SK-MEL-5 (cell line): ENCODE results near the gene TTBK1. TPM values are rescaled to one million over a fixed set of nuclear protein-coding genes. Genes with fewer than 3 reads are reported as not detected.

Experiments used
- DNase-seq: peaks from one replicate; pipeline ENCODE4 v3.0.0-alpha.2; 2016; ENCODE audit warnings: low read depth, low spot score
- in situ Hi-C: cut with HindIII; loops from 2 replicates; pipeline ENCODE4 v1.10.0; 2016; ENCODE audit warnings: low sequenced_read_pairs, high pct_unique_total_duplicates, low pct_unique_long_range_greater_than_20kb
- total RNA-seq: library from RNA; depleted of rRNA; stranded (reverse); fragments of >200 nt; shearing (Covaris generic); gene quantifications from 2 replicates; pipeline ENCODE4 v1.2.3, GENCODE V29; 2014

Gene TTBK1
- total RNA-seq, 1 experiment from 2014 or later, result not detected

DNA sequence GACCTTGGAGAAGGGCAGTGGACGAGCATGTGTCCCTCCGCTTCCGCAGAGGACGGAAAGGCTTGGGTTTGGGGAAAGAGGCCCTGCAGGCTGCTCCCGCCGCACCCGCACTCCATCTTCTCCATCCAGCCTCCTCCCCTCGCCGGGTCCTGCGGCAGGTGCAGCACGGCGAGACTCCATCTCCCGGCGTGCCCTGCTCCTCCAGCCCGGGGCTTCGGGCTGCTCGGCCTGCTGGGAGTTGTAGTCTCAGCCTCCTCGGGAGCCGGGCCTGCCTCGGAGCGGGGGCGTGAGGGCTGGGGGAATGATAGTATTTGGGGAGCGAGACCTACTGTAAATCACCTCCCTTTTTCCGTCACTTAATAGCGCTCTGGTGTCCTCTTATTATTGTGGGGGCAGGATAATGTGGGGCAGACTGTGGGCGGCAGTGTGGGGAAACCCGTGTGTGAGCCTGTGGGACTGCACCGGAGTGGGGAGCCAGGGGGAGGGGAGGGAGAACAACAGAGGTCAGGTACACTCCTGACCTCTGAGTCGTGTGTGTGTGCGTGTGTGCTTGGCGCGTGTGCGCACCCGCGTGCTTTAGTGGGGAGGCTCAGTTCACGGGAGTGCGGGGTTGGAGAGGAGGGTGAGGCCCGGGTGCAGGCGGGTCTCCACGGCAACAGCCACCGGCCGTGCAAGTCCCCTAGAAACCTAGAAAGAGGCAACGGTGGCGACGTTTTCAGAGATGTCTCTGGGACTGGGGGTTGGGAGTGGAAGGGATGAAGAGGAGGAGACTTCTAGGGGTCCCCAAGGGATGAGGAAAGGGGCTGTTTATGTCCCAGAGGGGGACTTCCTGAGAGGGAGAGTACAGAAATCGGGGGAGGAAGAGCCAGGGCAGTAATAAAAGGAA is 4.1 kb downstream of the TTBK1 start:
- in situ Hi-C loops, result no loop called here
- peak; percentile 55 for DNase-seq

DNA sequence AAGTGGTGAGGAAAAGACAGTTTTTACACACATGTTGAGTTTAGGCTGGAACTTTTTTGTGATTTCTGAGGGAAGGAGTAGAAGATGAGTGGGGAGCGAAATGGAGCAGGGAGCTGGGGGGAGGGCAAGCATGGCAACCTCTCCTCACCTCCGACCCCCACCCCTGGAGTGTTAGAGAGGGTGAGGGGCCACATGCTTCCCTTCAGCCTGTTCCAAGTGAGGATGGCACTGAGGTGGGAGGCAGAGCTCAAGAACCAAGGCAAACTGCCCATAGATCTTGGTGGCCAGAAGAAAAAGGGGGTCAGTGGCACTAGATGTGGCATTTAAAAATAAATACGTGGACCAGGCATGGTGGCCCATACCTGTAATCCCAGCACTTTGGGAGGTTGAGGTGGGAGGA is 4.8 kb downstream of the TTBK1 start:
- in situ Hi-C loops, result no loop called here
- DNase-seq, result no peak

DNA sequence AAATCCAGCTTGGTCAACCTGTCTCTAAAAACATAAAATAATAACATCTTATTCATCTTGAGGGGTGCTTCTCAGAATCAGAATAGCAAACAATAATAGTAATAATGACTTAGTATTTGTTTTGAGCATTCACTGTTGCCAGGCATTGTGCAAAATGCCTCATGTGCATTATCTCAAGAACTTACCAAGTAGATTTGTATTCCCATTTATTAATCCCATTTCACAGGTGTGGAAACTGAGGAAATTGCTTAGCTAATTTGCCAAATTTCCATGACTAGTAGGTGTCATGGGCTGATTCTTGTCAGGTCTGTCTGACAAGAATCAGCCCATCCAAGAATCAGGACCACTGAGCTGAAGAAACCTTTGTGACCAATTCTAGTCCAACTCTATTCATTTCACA is 5.5 kb downstream of the TTBK1 start:
- in situ Hi-C loops, result no loop called here
- no peak for DNase-seq

DNA sequence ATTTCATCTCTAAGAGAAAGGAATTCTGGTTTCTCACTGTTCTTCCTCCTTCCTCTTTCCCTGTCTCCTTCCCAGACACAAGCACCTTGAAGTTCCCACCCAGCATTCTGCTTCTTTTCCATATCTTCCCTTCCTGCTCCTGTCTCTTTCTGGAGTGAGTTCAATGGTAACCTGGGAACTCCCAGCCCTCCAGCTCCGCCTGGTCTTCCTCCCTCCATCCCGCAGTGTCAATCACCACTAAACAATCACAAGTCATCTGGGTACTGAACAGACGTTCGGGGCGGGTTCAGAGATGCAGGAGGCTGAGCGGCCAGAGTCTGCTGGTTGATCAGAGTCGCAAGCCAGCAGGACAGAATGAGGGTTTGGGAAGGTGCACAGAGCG is 7.7 kb downstream of the TTBK1 start:
- DNase-seq, result no peak

DNA sequence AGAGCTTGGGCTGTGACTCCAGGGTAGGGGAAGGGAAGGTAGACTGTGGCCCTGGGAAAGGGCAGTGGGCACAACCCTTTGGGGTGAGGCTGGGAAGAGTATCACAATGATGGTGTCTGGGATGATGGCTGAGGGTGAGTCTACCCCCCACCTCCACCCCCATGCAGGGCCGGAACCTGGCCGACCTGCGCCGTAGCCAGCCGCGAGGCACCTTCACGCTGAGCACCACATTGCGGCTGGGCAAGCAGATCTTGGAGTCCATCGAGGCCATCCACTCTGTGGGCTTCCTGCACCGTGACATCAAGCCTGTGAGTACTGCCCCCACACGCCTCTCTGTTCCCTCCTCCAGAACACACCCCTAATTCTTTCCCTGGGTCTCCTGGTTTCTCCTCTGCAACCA is 10.1 kb downstream of the TTBK1 start:
- in situ Hi-C loops, result no loop called here
- DNase-seq, result no peak

More for the DNA sequence above, 7.7 kb downstream of the TTBK1 start:
- in situ Hi-C loops, result no loop called here

DNA sequence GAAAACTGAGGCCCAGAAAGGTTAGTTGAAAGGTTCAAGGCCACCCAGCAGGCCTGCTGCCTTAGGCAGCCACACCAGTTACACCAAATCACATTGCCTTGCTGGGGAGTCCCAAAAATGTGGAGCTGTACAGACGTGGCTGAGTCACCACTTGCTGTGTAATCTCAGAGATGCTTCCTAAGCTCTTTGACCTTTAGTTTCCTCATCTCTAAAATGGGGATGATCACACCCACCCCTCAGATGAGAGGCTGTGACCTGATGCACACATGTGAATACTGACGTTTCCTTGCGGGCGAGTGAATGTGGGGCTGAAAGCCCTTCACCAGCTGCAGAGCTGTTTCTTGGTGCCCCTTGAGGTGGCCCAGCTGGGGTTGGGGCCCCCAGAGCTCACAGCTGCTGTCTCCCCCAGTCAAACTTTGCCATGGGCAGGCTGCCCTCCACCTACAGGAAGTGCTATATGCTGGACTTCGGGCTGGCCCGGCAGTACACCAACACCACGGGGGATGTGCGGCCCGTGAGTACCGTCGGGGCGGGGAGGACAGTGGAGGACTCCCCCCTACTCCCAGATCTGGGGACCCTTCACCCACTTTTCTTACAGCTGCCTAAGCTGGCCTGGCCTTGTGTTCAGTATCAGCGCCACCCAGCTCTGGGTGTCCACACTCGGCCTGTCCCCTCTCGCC is 11.0 kb downstream of the TTBK1 start:
- no peak for DNase-seq
- in situ Hi-C loops, result no loop called here

DNA sequence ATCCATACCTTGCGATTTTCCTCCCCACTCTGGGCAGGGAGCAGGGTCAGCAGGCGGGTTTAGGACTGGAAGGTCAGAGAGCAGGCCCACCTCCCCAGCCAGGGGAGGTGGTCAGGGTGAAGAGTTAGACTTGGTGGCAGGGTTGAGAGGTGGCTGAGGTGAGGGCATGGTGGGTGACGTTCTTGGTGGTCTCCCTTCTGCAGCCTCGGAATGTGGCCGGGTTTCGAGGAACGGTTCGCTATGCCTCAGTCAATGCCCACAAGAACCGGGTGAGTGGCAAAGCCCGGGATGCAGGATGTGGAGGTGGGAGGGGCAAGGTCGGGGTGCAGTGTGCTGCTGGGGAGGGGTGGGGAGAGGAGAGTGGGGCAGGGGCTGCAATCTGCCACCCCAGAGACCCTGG is 11.6 kb downstream of the TTBK1 start:
- in situ Hi-C loops, result no loop called here
- DNase-seq, result no peak

DNA sequence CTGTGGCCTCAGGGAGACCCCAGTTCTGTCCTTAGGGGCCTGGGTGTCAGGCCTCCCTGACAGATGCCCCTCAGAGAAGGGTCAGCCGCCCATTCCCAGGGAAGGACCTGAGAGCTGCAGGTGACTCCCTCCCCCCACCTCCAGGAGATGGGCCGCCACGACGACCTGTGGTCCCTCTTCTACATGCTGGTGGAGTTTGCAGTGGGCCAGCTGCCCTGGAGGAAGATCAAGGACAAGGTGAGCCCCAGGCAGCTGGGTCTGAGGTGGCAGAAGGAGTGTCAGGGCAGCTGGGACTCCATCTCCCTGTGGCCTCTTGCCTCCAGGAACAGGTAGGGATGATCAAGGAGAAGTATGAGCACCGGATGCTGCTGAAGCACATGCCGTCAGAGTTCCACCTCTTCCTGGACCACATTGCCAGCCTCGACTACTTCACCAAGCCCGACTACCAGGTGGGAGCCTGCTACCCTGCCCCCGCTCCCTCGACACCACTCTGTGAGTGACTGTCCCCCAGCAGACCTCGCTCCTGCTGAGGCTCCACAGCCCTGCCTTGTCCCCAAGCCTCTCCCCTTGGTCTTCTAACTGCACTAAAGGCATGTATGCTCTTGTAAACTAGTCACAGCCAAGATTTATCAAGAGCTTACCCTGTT is 12.2 kb downstream of the TTBK1 start:
- in situ Hi-C loops, result no loop called here
- no peak for DNase-seq

DNA sequence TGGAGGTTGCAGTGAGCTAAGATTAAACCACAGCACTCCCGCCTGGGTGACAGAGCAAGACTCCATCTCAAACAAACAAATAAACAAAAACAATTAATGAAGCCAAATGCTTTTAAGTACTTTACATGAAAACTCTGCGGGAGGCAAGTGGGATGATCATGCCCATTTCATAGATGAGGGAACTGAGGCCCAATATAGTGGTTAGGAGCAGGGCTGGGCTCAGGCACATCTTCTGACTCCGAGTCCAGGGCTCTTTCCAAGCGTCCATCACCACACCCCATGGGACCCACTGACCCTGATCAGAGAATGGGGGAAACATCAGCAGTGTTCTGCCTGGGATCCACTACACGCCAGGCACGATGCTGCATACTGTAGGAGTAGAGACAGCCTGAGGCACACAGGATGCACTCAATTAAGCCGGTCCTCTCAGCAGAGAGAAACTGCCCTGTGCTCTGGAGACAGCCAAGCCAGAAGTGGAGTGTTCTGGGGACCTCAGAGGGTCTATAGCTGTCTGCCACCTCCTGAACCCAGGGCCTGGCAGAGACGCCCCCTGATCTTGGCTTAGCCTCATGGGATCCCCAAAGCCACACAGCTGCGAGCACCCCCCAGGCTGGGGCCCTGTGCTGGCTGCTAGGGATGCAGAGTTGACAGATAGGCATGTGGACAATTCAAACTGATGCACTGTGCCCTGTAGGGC is 13.5 kb downstream of the TTBK1 start:
- DNase-seq, result no peak
- in situ Hi-C loops, result no loop called here

DNA sequence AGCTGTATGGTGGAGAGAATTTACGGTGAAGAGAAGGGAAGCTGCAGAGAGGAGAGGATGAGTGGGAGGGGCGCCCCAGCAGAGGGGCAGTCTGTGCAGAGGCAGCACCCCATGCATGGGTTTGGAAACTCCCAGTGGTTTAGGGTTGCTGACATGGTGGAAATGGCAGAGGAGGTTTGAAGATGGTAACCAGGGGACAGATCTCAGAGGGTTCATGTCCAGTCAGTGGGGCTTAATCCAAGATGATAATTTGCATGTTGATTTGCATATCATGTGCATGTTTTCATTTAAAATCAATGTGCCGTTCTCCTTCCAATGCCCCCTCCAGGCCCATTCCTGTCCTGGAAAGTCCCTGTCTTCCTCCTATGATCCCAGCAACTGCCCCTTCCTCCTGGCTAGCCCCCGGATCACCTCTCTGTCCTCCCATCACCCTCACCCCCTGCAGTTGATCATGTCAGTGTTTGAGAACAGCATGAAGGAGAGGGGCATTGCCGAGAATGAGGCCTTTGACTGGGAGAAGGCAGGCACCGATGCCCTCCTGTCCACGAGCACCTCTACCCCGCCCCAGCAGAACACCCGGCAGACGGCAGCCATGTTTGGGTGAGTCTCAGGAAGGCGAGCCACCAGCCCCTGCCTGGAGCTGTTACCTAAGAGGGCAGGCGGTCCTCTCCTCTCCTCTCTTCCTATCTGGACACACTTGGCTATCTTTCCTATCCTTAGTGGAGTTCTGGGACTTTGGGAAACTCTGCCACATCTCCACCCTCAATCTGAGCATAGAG is 14.3 kb downstream of the TTBK1 start:
- in situ Hi-C loops, result no loop called here
- DNase-seq, result no peak

DNA sequence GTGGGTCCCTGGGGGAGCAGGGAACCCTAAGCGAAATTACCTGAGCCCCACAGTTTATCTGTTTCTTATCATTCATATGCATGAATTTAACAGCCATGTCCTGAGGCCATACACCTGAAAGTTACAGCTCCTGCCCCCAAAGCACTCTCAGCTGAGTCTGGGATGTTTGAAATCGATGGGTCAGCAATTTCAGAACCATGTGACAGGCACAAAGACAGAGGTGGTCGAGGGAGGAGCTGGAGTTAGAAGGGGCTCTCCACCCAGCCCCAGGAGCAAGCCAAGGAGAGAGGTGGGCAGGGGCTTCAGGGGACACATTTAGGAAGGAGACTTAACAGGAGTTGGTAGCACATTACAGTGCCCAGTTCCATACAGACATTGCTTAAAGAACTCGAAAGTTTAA is 14.9 kb downstream of the TTBK1 start:
- DNase-seq, result no peak
- in situ Hi-C loops, result no loop called here

DNA sequence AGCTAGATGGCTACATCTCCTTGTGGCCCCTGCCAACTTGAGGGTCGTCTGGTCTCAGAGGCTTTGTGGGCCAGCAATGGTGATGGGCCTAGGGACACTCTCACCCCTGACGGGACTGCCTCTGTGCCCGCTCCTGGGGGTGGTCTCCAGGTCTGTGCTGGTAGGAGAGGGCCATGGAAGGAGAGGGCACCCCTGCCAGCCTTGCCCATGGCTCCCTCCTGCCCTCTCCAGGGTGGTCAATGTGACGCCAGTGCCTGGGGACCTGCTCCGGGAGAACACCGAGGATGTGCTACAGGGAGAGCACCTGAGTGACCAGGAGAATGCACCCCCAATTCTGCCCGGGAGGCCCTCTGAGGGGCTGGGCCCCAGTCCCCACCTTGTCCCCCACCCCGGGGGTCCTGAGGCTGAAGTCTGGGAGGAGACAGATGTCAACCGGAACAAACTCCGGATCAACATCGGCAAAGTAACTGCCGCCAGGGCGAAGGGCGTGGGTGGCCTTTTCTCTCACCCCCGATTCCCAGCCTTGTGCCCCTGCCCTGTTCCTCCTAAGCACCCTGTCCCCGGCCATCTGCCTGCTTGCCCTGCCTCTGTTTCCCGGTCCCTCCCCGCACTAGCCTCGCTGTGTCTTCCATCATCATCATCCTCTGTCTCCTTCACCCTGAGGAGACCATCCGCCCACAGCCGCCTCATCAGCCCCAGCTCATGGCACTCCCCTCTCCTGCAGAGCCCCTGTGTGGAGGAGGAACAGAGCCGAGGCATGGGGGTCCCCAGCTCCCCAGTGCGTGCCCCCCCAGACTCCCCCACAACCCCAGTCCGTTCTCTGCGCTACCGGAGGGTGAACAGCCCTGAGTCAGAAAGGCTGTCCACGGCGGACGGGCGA is 15.8 kb downstream of the TTBK1 start:
- in situ Hi-C loops, result no loop called here
- DNase-seq, result no peak

DNA sequence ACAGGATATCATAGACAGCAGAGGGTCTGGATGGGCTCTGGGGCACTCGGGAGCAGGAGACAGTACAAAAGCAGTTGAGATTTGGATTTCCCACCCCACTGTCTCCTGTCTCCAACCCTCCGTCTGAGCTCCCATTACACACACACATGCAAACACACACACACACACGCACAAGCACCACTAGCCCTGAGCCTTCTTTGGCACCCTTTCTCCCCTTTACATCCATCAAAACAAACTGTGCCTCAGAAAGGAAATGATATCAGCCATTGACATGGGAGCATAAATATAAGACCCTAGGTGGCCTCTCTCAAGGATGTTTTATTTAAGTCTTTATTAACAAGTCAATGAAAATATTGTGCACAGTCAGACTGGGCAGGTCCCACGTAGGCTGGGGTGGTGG is 17.5 kb downstream of the TTBK1 start:
- no peak for DNase-seq
- in situ Hi-C loops, result no loop called here

DNA sequence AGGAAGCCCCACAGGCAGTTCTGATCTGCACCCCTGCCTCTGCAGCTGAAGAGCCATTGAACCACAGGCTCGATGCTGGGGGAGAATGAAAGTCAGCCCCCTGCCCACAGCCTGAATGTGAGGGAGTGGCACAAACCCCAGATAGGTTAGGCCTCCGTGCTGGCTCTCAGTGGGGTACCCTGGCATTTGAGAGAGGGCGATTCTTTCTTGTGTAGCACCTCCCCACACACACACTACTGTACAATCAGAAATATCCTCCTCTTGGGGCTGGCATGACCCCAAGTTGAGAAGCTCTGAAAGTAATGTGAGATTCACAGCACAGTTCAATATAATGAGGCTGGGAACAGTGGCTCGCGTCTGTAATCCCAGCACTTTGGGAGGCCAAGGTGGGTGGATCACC is 17.9 kb downstream of the TTBK1 start:
- no peak for DNase-seq
- in situ Hi-C loops, result no loop called here

DNA sequence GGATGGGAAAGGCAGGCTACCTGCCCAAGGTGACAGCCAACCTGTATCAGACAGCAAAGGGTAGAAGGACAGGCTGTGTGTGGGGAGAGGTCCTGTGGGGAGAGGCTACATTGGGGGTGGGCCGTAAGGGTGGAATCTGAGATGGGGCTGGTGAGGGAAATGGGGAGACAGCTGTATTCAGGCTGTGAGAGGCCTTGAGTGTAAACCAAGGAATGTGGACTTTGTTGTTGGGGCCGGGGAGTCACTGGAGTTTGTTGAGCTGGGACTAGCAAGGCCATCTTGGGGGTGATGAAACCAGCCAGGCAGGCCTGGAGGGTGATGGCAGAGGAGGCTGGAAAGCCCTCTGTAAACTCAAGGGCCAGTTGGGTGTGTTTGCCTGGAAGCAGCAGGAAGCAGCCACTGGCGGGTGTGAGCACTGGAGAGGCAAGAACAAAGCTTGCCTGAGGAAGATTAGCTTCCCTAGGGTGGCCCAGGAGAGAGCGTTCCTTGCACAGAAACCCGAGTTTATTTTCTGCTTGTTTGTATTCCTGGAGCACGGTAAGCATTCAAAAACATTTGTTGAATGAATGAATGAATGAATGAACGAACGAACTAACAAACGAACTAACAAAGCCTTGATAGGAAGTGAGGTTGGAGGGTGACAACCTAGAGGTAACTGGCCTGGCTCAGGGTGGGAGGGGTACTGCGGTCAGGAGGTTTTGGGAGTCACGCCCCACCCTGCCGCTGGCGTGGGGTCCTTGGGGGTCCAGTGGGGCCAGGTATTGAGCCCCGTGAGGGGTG is 18.9 kb downstream of the TTBK1 start:
- no peak for DNase-seq
- in situ Hi-C loops, result no loop called here

DNA sequence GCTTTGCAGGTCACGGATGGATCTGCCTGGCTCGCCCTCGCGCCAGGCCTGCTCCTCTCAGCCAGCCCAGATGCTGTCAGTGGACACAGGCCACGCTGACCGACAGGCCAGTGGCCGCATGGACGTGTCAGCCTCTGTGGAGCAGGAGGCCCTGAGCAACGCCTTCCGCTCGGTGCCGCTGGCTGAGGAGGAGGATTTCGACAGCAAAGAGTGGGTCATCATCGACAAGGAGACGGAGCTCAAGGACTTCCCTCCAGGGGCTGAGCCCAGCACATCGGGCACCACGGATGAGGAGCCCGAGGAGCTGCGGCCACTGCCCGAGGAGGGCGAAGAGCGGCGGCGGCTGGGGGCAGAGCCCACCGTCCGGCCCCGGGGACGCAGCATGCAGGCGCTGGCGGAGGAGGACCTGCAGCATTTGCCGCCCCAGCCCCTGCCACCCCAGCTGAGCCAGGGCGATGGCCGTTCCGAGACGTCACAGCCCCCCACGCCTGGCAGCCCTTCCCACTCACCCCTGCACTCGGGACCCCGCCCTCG is 19.6 kb downstream of the TTBK1 start:
- in situ Hi-C loops, result no loop called here

More for the DNA sequence above, 19.6 kb downstream of the TTBK1 start:
- DNase-seq, result no peak
